Psoas muscle (tissue), 8 donors: ENCODE measurements around the gene BOC. TPM values are rescaled to one million over a fixed set of nuclear protein-coding genes. Genes with fewer than 3 reads are reported as not detected.

Experiments used
- ATAC-seq, 4 donors: fragments of 200-7000 bp; cut with Tn5 transposase; one replicate each; pipeline ENCODE4 v1.9.1; 2020; ENCODE audit warnings: moderate library complexity in 3 of 4, mild to moderate bottlenecking in 2 of 4
- DNase-seq, 2 donors: peaks; one replicate each; pipeline ENCODE4 v3.0.0-alpha.2; 2020
- H3K27ac ChIP-seq: fragments of 200-600 bp; one replicate; pipeline ENCODE4 v1.8.0; 2022
- H3K27me3 ChIP-seq, 3 donors: fragments of 200-600 bp in 1 of 3; one replicate each; pipeline versions ENCODE4 v1.6.1 to v1.8.0; 2013 to 2022; ENCODE audit warnings: low read length in 2 of 3, mild to moderate bottlenecking in 2 of 3, moderate library complexity in 1 of 3; ENCODE audit not compliant: insufficient read depth in 3 of 3
- H3K36me3 ChIP-seq, 2 donors: fragments of 200-600 bp in 1 of 2; one replicate each; pipeline versions ENCODE4 v1.6.1 to v1.8.0; 2013 to 2022; ENCODE audit warnings: low read depth in 1 of 2, mild to moderate bottlenecking in 1 of 2, moderate library complexity in 1 of 2; ENCODE audit not compliant: insufficient read depth in 1 of 2
- H3K4me1 ChIP-seq: fragments of 200-600 bp; one replicate; pipeline ENCODE4 v1.8.0; 2022
- H3K4me3 ChIP-seq: fragments of 200-600 bp; one replicate; pipeline ENCODE4 v1.8.0; 2022; ENCODE audit warnings: mild to moderate bottlenecking
- H3K9me3 ChIP-seq: fragments of 200-600 bp; one replicate; pipeline ENCODE4 v1.8.0; 2022
- CTCF ChIP-seq: fragments of 200-600 bp; IDR thresholded peaks from one replicate; pipeline ENCODE4 v1.8.0; 2022; ENCODE audit warnings: antibody characterized with exemption
- WGBS, 3 donors: extraction: QIAGEN DNeasy Blood & Tissue Kit; methylation state at CpG; one replicate each; pipeline versions ENCODE4 v1.1.6 to v1.1.7; 2013; 5-methylcytosine and 5-hydroxymethylcytosine counted together
- intact Hi-C, 2 donors: fragments of 100-400 bp; cut with DNase I; formaldehyde crosslinking; loops; one replicate each; pipeline versions ENCODE4 v1.11.0 to v1.14.2; 2022
- polyA plus RNA-seq, 3 donors: library from polyadenylated mRNA; stranded (reverse); fragments of 200-250 nt; gene quantifications; one replicate each; pipeline ENCODE4 v1.2.3, GENCODE V29; 2013
- total RNA-seq, 4 donors: library from RNA; stranded (reverse); fragmentation: NEBNext Ultra II Directional in 2 of 4; extraction: Animal tissue kit (Norgen Biotek cat#: 25700) in 2 of 4; gene quantifications; one replicate each; pipeline versions ENCODE4 v1.2.1 to v1.2.4, GENCODE V29; 2021 to 2023
- donor health status: healthy with polysubstance abuse.
- donor health status: DM: no; HTN: no; CAD: no; lungs with moderate emphysema.
- donor health status: Bipolar disorder and iron deficiency.
- donor health status: healthy.
- donor health status: DM: yes; HTN: yes; CAD: no.
- donor health status: DM: no; HTN: no; CAD: no.
- donor health status: DM: no; HTN: no; CAD: no.
- donor health status: DM: yes; HTN: yes; CAD: no.

BOC gene
- total and polyA plus RNA-seq, 7 donors, result 1.1 to 15.4 (median 3.8) TPM

GRCh38 chr3:113268942-113269341 is 57.6 kb downstream of the BOC start:
- no peaks in the 10 kb centered on the region for H3K36me3 ChIP-seq
- 51 to 78% (median 65%) methylated on average over 2 of the region's 2 CpGs for WGBS, 3 donors
- H3K27me3 ChIP-seq, result no peaks in the 10 kb centered on the region
- H3K27ac ChIP-seq, result no peak overlapping the region
- no peak overlapping the region for H3K4me3 ChIP-seq
- intact Hi-C loops, result loop anchor here in 1 of 2 donors (5.0 kb wide), 1 partner anchor 52 kb away; no protein-coding TSS in a partner anchor
- ATAC-seq (no peak), DNase-seq (no peak)
- peaks cover 13% of the 10 kb centered on the region for H3K4me1 ChIP-seq
- TF ChIP-seq CTCF, result no peak
- no peaks in the 10 kb centered on the region for H3K9me3 ChIP-seq

GRCh38 chr3:113269661-113270060 is 58.3 kb downstream of the BOC start:
- H3K4me1 ChIP-seq, result peaks cover 6% of the 10 kb centered on the region
- H3K27me3 ChIP-seq, result no peaks in the 10 kb centered on the region
- WGBS, 3 donors, result 74 to 79% (median 79%) methylated on average over 3 of the region's 3 CpGs
- no peak overlapping the region for H3K27ac ChIP-seq
- ATAC-seq (no peak), DNase-seq (no peak)
- H3K9me3 ChIP-seq, result no peaks in the 10 kb centered on the region
- no peak overlapping the region for H3K4me3 ChIP-seq
- H3K36me3 ChIP-seq, result no peaks in the 10 kb centered on the region
- intact Hi-C loops, result loop anchor here in 1 of 2 donors (5.0 kb wide), 1 partner anchor 52 kb away; no protein-coding TSS in a partner anchor
- no peak for TF ChIP-seq CTCF

- Histone ChIP-seq H3K4me3 (no peak overlapping the region), H3K9me3 (no peaks in the 10 kb centered on the region), H3K4me1 (peaks cover 2% of the 10 kb centered on the region), H3K27me3 (no peaks in the 10 kb centered on the region), H3K36me3 (no peaks in the 10 kb centered on the region), H3K27ac (no peak overlapping the region)
- TF ChIP-seq CTCF, result no peak
- ATAC-seq (no peak), DNase-seq (no peak)
- WGBS, 3 donors, result 74 to 75% (median 74%) methylated on average over 2 of the region's 2 CpGs
- intact Hi-C loops, result no loop called here
Observed at GRCh38 chr3:113270068-113270467, 58.7 kb downstream of the BOC start.

GRCh38 chr3:113270786-113271185 is 59.4 kb downstream of the BOC start:
- no peak for TF ChIP-seq CTCF
- WGBS, 3 donors, result 93 to 98% (median 95%) methylated on average over 9 of the region's 9 CpGs
- H3K27ac ChIP-seq, result no peak overlapping the region
- H3K9me3 ChIP-seq, result no peaks in the 10 kb centered on the region
- H3K4me1 ChIP-seq, result no peaks in the 10 kb centered on the region
- no peak overlapping the region for H3K4me3 ChIP-seq
- intact Hi-C loops, result no loop called here
- no peak for DNase-seq
- H3K27me3 ChIP-seq, result no peaks in the 10 kb centered on the region
- H3K36me3 ChIP-seq, result no peaks in the 10 kb centered on the region
- ATAC-seq, result no peak

GRCh38 chr3:113271189-113271588 is 59.8 kb downstream of the BOC start:
- no peak overlapping the region for H3K27ac ChIP-seq
- H3K36me3 ChIP-seq, result no peaks in the 10 kb centered on the region

More at GRCh38 chr3:113271189-113271588, 59.8 kb downstream of the BOC start:
- 70 to 78% (median 74%) methylated on average over 9 of the region's 9 CpGs for WGBS, 3 donors
- no peaks in the 10 kb centered on the region for H3K4me1 ChIP-seq
- H3K9me3 ChIP-seq, result no peaks in the 10 kb centered on the region
- intact Hi-C loops, result no loop called here
- ATAC-seq (no peak), DNase-seq (no peak)
- TF ChIP-seq CTCF, result no peak
- no peaks in the 10 kb centered on the region for H3K27me3 ChIP-seq
- no peak overlapping the region for H3K4me3 ChIP-seq
